Naive thymus-derived CD8-positive, alpha-beta T cell (primary cell): ENCODE results near the gene TBATA. TPM values are rescaled to one million over a fixed set of nuclear protein-coding genes. Genes with fewer than 3 reads are reported as not detected.
"Not testable (repeated sequence)": the region's sequence is repeated elsewhere in the genome, so short reads cannot be mapped to it uniquely, and the experiment has no call there.

Experiments used
- ATAC-seq, 2 donors: fragments of 150-1000 bp; cut with Tn5 transposase in 1 of 2; sonication (Bioruptor Pico), chemical (Tn5 transposase) in 1 of 2; 1 replicate in 1 of 2; 2 replicates in 1 of 2; pipeline ENCODE4 v1.10.0; 2021; ENCODE audit warnings: mild to moderate bottlenecking in 2 of 2, moderate library complexity in 2 of 2
- POLR2A ChIA-PET: fragments of 350-600 bp; sonication (Branson Sonifier 250); formaldehyde crosslinking; loops from one replicate; lab custom pipeline; 2021; ENCODE audit warnings: antibody characterized with exemption; lab: Charles Lee
- DNase-seq, 10 donors: peaks; one replicate each; pipeline versions ENCODE4 v3.0.0 to v3.0.0-alpha.2; 2020 to 2022
- H3K27ac Mint-ChIP-seq, 10 donors: one replicate each; pipeline ENCODE4 v1.8.0; 2020 to 2022; ENCODE audit warnings: mild to moderate bottlenecking in 10 of 10, mixed read lengths in 10 of 10, moderate library complexity in 4 of 10, inconsistent platforms in 1 of 10
- H3K27me3 Mint-ChIP-seq, 5 donors: one replicate each; pipeline ENCODE4 v1.8.0; 2021 to 2022; ENCODE audit warnings: mixed read lengths in 5 of 5
- H3K36me3 Mint-ChIP-seq, 3 donors: one replicate each; pipeline ENCODE4 v1.8.0; 2020 to 2022; ENCODE audit warnings: mixed read lengths in 3 of 3, mild to moderate bottlenecking in 2 of 3, inconsistent platforms in 1 of 3
- H3K4me1 Mint-ChIP-seq, 4 donors: one replicate each; pipeline ENCODE4 v1.8.0; 2021 to 2022; ENCODE audit warnings: mixed read lengths in 4 of 4
- H3K4me3 Mint-ChIP-seq, 10 donors: one replicate each; pipeline ENCODE4 v1.8.0; 2020 to 2022; ENCODE audit warnings: mild to moderate bottlenecking in 10 of 10, mixed read lengths in 10 of 10, moderate library complexity in 6 of 10, inconsistent platforms in 1 of 10
- H3K9me3 Mint-ChIP-seq, 9 donors: one replicate each; pipeline ENCODE4 v1.8.0; 2020 to 2022; ENCODE audit warnings: mixed read lengths in 9 of 9, mild to moderate bottlenecking in 3 of 9, inconsistent platforms in 1 of 9, moderate library complexity in 1 of 9
- polyA plus RNA-seq, 3 donors: library from polyadenylated mRNA; unstranded; fragments of 300-500 nt; fragmentation: Illumina TruSeq; gene quantifications; one replicate each; pipeline ENCODE4 v1.2.3, GENCODE V29; 2021
- total RNA-seq, 8 experiments: library from RNA in 2 of 8; stranded (reverse) in 2 of 8; gene quantifications; one replicate each; pipeline ENCODE4 v1.2.3 and lab custom pipeline; 2021 to 2026

The TBATA gene
- total and polyA plus RNA-seq, 5 experiments from 2014 or later: not detected

- H3K4me3 Mint-ChIP-seq: no peak overlapping the region
- no peak overlapping the region for H3K27ac Mint-ChIP-seq
- no peaks in the 10 kb centered on the region for H3K36me3 Mint-ChIP-seq
- peaks cover 0 to 5% (median 0%) of the 10 kb centered on the region in 4 donors for H3K4me1 Mint-ChIP-seq
- DNase-seq (peak in 1 of 10 donors; percentile 7), ATAC-seq (no peak)
- H3K9me3 Mint-ChIP-seq: no peaks in the 10 kb centered on the region
- POLR2A ChIA-PET: no interaction called here
- peaks cover 0 to 2% (median 0%) of the 10 kb centered on the region in 5 donors for H3K27me3 Mint-ChIP-seq
These were observed 10.1 kb downstream of the TBATA start for GRCh38 chr10:70774810-70775678.

GRCh38 chr10:70773965-70774809, 11.0 kb downstream of the TBATA start:
- POLR2A ChIA-PET: no interaction called here
- H3K4me3 Mint-ChIP-seq: no peak overlapping the region
- peak in 1 of 10 donors; percentile 4 for DNase-seq

GRCh38 chr10:70773461-70773860, 11.7 kb downstream of the TBATA start:
- ATAC-seq (no peak), DNase-seq (peak in 1 of 10 donors; percentile 11)
- Mint-ChIP-seq H3K9me3 (no peaks in the 10 kb centered on the region), H3K36me3 (no peaks in the 10 kb centered on the region), H3K27me3 (peaks cover 0 to 2% (median 1%) of the 10 kb centered on the region in 5 donors), H3K27ac (no peak overlapping the region), H3K4me1 (peaks cover 0 to 5% (median 0%) of the 10 kb centered on the region in 4 donors), H3K4me3 (no peak overlapping the region)
- POLR2A ChIA-PET: no interaction called here

More at GRCh38 chr10:70773965-70774809, 11.0 kb downstream of the TBATA start:
- Mint-ChIP-seq H3K27ac (no peak overlapping the region), H3K4me1 (peaks cover 0 to 5% (median 0%) of the 10 kb centered on the region in 4 donors), H3K36me3 (no peaks in the 10 kb centered on the region), H3K27me3 (peaks cover 0 to 2% (median 1%) of the 10 kb centered on the region in 5 donors), H3K9me3 (no peaks in the 10 kb centered on the region)
- no peak for ATAC-seq

GRCh38 chr10:70772627-70773026, 12.6 kb downstream of the TBATA start:
- H3K27ac Mint-ChIP-seq: no peak overlapping the region
- no peaks in the 10 kb centered on the region for H3K9me3 Mint-ChIP-seq
- DNase-seq: peak in 1 of 10 donors; percentile 11
- H3K4me3 Mint-ChIP-seq: no peak overlapping the region
- POLR2A ChIA-PET: no interaction called here
- no peaks in the 10 kb centered on the region for H3K36me3 Mint-ChIP-seq
- ATAC-seq: no peak
- H3K27me3 Mint-ChIP-seq: peaks cover 0 to 2% (median 1%) of the 10 kb centered on the region in 5 donors
- peaks cover 0 to 4% (median 0%) of the 10 kb centered on the region in 4 donors for H3K4me1 Mint-ChIP-seq

GRCh38 chr10:70771311-70772194, 13.6 kb downstream of the TBATA start:
- POLR2A ChIA-PET: no interaction called here
- no peaks in the 10 kb centered on the region for H3K36me3 Mint-ChIP-seq
- peaks cover 0 to 5% (median 3%) of the 10 kb centered on the region in 9 donors for H3K9me3 Mint-ChIP-seq
- no peak for ATAC-seq
- DNase-seq: peak in 1 of 10 donors; percentile 11
- peaks cover 0 to 2% (median 1%) of the 10 kb centered on the region in 5 donors for H3K27me3 Mint-ChIP-seq
- H3K27ac Mint-ChIP-seq: peak overlapping the region in 2 of 10 donors; percentile 4 to 42
- peaks cover 0 to 2% (median 0%) of the 10 kb centered on the region in 4 donors for H3K4me1 Mint-ChIP-seq
- no peak overlapping the region for H3K4me3 Mint-ChIP-seq

- peak in 1 of 10 donors; percentile 1 for DNase-seq
- H3K4me1 Mint-ChIP-seq, H3K4me3 Mint-ChIP-seq, H3K27ac Mint-ChIP-seq, H3K27me3 Mint-ChIP-seq, ATAC-seq, POLR2A ChIA-PET, H3K36me3 Mint-ChIP-seq: not testable (repeated sequence)
- H3K9me3 Mint-ChIP-seq: peaks cover 0 to 13% (median 5%) of the 10 kb centered on the region in 9 donors
These were observed 14.7 kb downstream of the TBATA start for GRCh38 chr10:70770516-70770915.

GRCh38 chr10:70770001-70770400, 15.2 kb downstream of the TBATA start:
- no peak for ATAC-seq
- peak in 1 of 10 donors; percentile 3 for DNase-seq

GRCh38 chr10:70769121-70769520, 16.1 kb downstream of the TBATA start:
- H3K27ac Mint-ChIP-seq: no peak overlapping the region
- H3K27me3 Mint-ChIP-seq: peaks cover 0 to 2% (median 1%) of the 10 kb centered on the region in 5 donors
- H3K36me3 Mint-ChIP-seq: peaks cover 0 to 8% (median 0%) of the 10 kb centered on the region in 3 donors
- H3K4me1 Mint-ChIP-seq: peaks cover 0 to 2% (median 0%) of the 10 kb centered on the region in 4 donors
- DNase-seq (peak in 2 of 10 donors; percentile 7 to 9), ATAC-seq (no peak)
- POLR2A ChIA-PET: no interaction called here
- H3K9me3 Mint-ChIP-seq: peaks cover 0 to 18% (median 9%) of the 10 kb centered on the region in 9 donors
- H3K4me3 Mint-ChIP-seq: no peak overlapping the region

More at GRCh38 chr10:70770001-70770400, 15.2 kb downstream of the TBATA start:
- Mint-ChIP-seq H3K27me3 (peaks cover 0 to 2% (median 1%) of the 10 kb centered on the region in 5 donors), H3K27ac (no peak overlapping the region), H3K9me3 (peaks cover 0 to 17% (median 9%) of the 10 kb centered on the region in 9 donors), H3K4me3 (no peak overlapping the region), H3K36me3 (peaks cover 0 to 7% (median 0%) of the 10 kb centered on the region in 3 donors), H3K4me1 (peaks cover 0 to 2% (median 0%) of the 10 kb centered on the region in 4 donors)
- POLR2A ChIA-PET: no interaction called here

- not testable (repeated sequence) for H3K4me1 Mint-ChIP-seq
These were observed 17.0 kb downstream of the TBATA start for GRCh38 chr10:70768026-70768685.

GRCh38 chr10:70765794-70766594, 19.2 kb downstream of the TBATA start:
- peak in 1 of 10 donors; percentile 13 for DNase-seq
- POLR2A ChIA-PET: no interaction called here
- H3K4me3 Mint-ChIP-seq: no peak overlapping the region
- H3K27ac Mint-ChIP-seq: no peak overlapping the region
- H3K36me3 Mint-ChIP-seq: peaks cover 0 to 8% (median 0%) of the 10 kb centered on the region in 3 donors
- H3K9me3 Mint-ChIP-seq: peaks cover 0 to 18% (median 9%) of the 10 kb centered on the region in 9 donors
- H3K4me1 Mint-ChIP-seq: no peaks in the 10 kb centered on the region
- ATAC-seq: no peak
- H3K27me3 Mint-ChIP-seq: peaks cover 0 to 4% (median 0%) of the 10 kb centered on the region in 5 donors

More at GRCh38 chr10:70768026-70768685, 17.0 kb downstream of the TBATA start:
- POLR2A ChIA-PET: interaction anchor here (0.6 kb wide), 1 partner anchor 109 kb away, joined by 4 read pairs; no protein-coding TSS in a partner anchor
- H3K36me3 Mint-ChIP-seq, ATAC-seq, H3K27ac Mint-ChIP-seq, H3K27me3 Mint-ChIP-seq, H3K4me3 Mint-ChIP-seq: not testable (repeated sequence)
- peaks cover 0 to 18% (median 9%) of the 10 kb centered on the region in 9 donors for H3K9me3 Mint-ChIP-seq
- DNase-seq: peak in 1 of 10 donors; percentile 14
